H1 (cell line): ENCODE measurements around the gene RPSA. TPM values are rescaled to one million over a fixed set of nuclear protein-coding genes. Genes with fewer than 3 reads are reported as not detected.

ENCODE experiments used
- CBX5 ChIP-seq: fragments of 300-800, 300-1000 bp; sonication (generic); IDR thresholded peaks from 2 replicates; pipeline ENCODE4 v1.7.1; 2016; ENCODE audit warnings: antibody characterized with exemption, low read length, low read depth
- CHD1 ChIP-seq: IDR thresholded peaks from 2 replicates; pipeline ENCODE4 v1.6.1; 2012; ENCODE audit warnings: low read depth, low read length, improper control_type of control experiment
- CREB1 ChIP-seq: IDR thresholded peaks from 2 replicates; pipeline ENCODE4 v1.6.1; 2012; ENCODE audit warnings: inconsistent platforms
- EP300 ChIP-seq, 2 experiments: IDR thresholded peaks; 1 replicate in 1 of 2; 2 replicates in 1 of 2; pipeline ENCODE4 v1.6.1; 2011 to 2012; ENCODE audit warnings: low read depth in 2 of 2, low read length in 2 of 2, mild to moderate bottlenecking in 2 of 2, borderline replicate concordance in 1 of 2, inconsistent platforms in 1 of 2, moderate library complexity in 1 of 2
- HDAC2 ChIP-seq, 2 experiments: fragments of 300-600 bp in 1 of 2; sonication (generic) in 1 of 2; IDR thresholded peaks; 2 replicates each; pipeline ENCODE4 v1.6.1; 2011 to 2012; ENCODE audit warnings: low read depth in 2 of 2, low read length in 2 of 2, mild to moderate bottlenecking in 2 of 2, moderate library complexity in 2 of 2, borderline replicate concordance in 1 of 2, inconsistent platforms in 1 of 2
- HDAC6 ChIP-seq: IDR thresholded peaks from one replicate; pipeline ENCODE4 v1.7.1; 2012; ENCODE audit warnings: low read depth, mild to moderate bottlenecking, inconsistent platforms, low read length, moderate library complexity
- NANOG ChIP-seq: IDR thresholded peaks from 2 replicates; pipeline ENCODE4 v1.6.1; 2011; ENCODE audit warnings: low read length, low read depth, mild to moderate bottlenecking, inconsistent platforms; ENCODE audit not compliant: insufficient read depth, poor library complexity, severe bottlenecking
- POLR2AphosphoS5 ChIP-seq: IDR thresholded peaks from 2 replicates; pipeline ENCODE4 v1.6.1; 2011; ENCODE audit warnings: low read depth, low read length
- POU5F1 ChIP-seq: IDR thresholded peaks from 2 replicates; pipeline ENCODE4 v1.6.1; 2011; ENCODE audit warnings: low read depth, mild to moderate bottlenecking, low read length, moderate library complexity
- RAD21 ChIP-seq, 2 experiments: IDR thresholded peaks in 1 of 2; conservative IDR thresholded peaks in 1 of 2; 2 replicates each; pipeline ENCODE4 v1.6.1; 2011; ENCODE audit warnings: low read depth in 2 of 2, low read length in 2 of 2, improper control_type of control experiment in 1 of 2, inconsistent platforms in 1 of 2, mild to moderate bottlenecking in 1 of 2, moderate library complexity in 1 of 2
- SAP30 ChIP-seq: fragments of 300-600 bp; sonication (generic); IDR thresholded peaks from 2 replicates; pipeline ENCODE4 v1.7.1; 2012; ENCODE audit warnings: low read length, moderate library complexity, mild to moderate bottlenecking, inconsistent platforms; ENCODE audit not compliant: insufficient read depth, insufficient replicate concordance
- SIN3A ChIP-seq, 2 experiments: IDR thresholded peaks in 1 of 2; conservative IDR thresholded peaks in 1 of 2; 2 replicates each; pipeline ENCODE4 v1.6.1; 2011 to 2012; ENCODE audit warnings: low read length in 2 of 2, improper control_type of control experiment in 1 of 2, low read depth in 1 of 2, mild to moderate bottlenecking in 1 of 2
- TCF12 ChIP-seq: IDR thresholded peaks from 2 replicates; pipeline ENCODE4 v1.6.1; 2011; ENCODE audit warnings: low read depth, mild to moderate bottlenecking, low read length
- YY1 ChIP-seq: IDR thresholded peaks from 2 replicates; pipeline ENCODE4 v1.6.1; 2011; ENCODE audit warnings: low read depth, mild to moderate bottlenecking, low read length
- polyA plus RNA-seq, 7 experiments: library from polyadenylated mRNA; depleted of rRNA in 3 of 7; stranded (reverse) in 5 of 7; unstranded in 2 of 7; fragments of >200 nt in 5 of 7; fragments of 200-250 nt in 2 of 7; gene quantifications; 1 replicate in 5 of 7; 2 replicates in 1 of 7; 4 replicates in 1 of 7; pipeline versions ENCODE4 v1.2.1 to v1.2.3, GENCODE V29; 2011 to 2013; ENCODE audit warnings: missing spikeins in 2 of 7, mixed read lengths in 2 of 7
- total RNA-seq: library from RNA; stranded (reverse); fragmentation: NEBNext Ultra II Directional; extraction: Animal tissue kit (Norgen Biotek cat#: 25700); gene quantifications from 2 replicates; pipeline ENCODE4 v1.2.1, GENCODE V29; 2021
- TF ChIP-seq, protein P1 (sequence below): IDR thresholded peaks from 2 replicates; pipeline ENCODE4 v1.6.1; 2012; ENCODE audit warnings: inconsistent platforms

The RPSA gene
- total and polyA plus RNA-seq, 2 of the 8 experiments (the other 6 are each of a cell fraction or from before 2014, with no cell fraction given) = 2,661 to 7,468 TPM

DNA sequence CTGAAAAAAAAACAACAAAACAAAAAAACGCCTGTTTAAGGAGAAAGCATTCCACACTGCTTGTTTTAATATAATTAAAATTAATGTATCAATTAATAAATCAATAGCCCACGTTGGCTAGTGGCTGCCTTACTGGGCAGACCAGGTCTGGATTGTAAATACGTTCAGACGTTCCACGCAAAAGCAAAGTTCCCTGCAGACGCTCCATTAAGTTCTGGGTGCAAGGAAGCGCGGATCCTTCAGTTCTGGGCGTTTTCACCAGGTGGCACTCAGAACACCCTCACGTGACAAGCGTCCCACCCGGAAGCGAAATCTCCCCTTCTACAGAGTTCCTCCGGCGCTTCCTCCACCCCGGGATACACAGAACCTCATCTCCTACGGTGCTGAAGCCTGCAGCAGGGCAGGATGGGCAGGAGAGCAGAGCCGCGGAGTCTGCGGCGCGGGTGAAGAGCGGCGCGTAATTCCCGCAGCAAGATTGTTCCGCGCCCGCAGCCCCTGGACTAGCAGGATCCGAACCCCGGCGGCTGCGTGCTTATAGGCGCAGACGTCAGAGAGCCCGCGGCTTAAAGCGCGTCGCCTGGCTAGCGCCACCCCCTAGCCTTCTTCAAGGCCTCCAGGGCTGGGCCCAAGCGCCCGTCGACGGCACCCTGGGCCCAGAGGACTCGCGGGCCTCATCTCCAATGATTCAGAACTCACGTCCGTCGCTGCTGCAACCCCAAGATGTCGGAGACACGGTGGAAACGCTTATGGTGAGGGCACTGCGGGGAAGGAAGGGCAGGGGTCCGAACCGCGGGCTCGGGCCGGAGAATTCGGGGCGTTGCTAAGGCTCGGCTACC, 23.3 kb upstream of the RPSA start, which contains the start of gene SLC25A38 (continued):
- TF ChIP-seq HDAC2 (IDR thresholded peaks at IDR 0.05; ENCODE audit: borderline replicate concordance in 1 of 2, low read depth in 2 of 2, low read length in 2 of 2) = peak in 1 of 2 experiments; percentile 65; a peak in 1 of 4 replicates
- peak; percentile 70 for TF ChIP-seq POLR2AphosphoS5
- TF ChIP-seq CREB1 = peak; percentile 64
- TF ChIP-seq RAD21 (IDR thresholded peaks at IDR 0.05 in 1 of 2, conservative IDR thresholded peaks at IDR 0.05 in 1 of 2; ENCODE audit: low read depth in 2 of 2, low read length in 2 of 2) = peak in 1 of 2 experiments; percentile 20; a peak in 1 of 4 replicates
- no peak for TF ChIP-seq TCF12
- TF ChIP-seq SAP30 = peak; percentile 63
- no peak for TF ChIP-seq CHD1
- TF ChIP-seq EP300 (IDR thresholded peaks at IDR 0.05; ENCODE audit: borderline replicate concordance in 1 of 2, low read depth in 2 of 2, low read length in 2 of 2) = no peak
- TF ChIP-seq CBX5 = no peak
- TF ChIP-seq, protein P1, sequence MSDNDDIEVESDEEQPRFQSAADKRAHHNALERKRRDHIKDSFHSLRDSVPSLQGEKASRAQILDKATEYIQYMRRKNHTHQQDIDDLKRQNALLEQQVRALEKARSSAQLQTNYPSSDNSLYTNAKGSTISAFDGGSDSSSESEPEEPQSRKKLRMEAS = peak; percentile 40; the same call in 1 of the 2 replicates
- no peak for TF ChIP-seq HDAC6
- no peak for TF ChIP-seq POU5F1
- no peak for TF ChIP-seq NANOG
- peak; percentile 76 to 85; a peak in 3 of 4 replicates for TF ChIP-seq SIN3A (conservative IDR thresholded peaks at IDR 0.05 in 1 of 2, IDR thresholded peaks at IDR 0.05 in 1 of 2; ENCODE audit: low read depth in 1 of 2, low read length in 2 of 2)
- TF ChIP-seq YY1 = no peak
